ENCODE data around the gene NPC1L1. TPM values are rescaled to one million over a fixed set of nuclear protein-coding genes. Genes with fewer than 3 reads are reported as not detected.

The NPC1L1 gene
- total and polyA plus RNA-seq, 10 of the 15 experiments (the other 5 are each of a cell fraction or from before 2014, with no cell fraction given): 0.01 to 0.90 TPM; not detected in 8

DNA sequence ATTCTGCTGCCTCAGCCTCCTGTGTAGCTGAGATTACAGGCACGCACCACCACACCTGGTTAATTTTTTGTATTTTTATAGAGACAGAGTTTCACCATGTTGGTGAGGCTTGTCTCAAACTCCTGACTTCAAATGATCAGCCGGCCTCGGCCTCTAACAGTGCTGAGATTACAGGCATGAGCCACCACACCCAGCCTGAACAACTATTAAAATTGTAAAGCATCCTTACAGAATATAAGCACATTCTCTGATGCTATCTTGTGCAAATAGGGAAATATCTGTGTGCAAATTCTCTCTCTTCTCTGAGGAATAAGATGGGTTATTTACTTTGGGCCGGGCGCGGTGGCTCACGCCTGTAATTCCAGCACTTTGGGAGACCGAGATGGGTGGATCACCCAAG is 63.2 kb downstream of the NPC1L1 start:
- RAD21 ChIA-PET (ENCODE audit: unreplicated experiment): interaction anchor here (0.7 kb wide), 1 partner anchor 58 kb away, joined by 3 read pairs; no protein-coding TSS in a partner anchor
- ATAC-seq: no peak
- intact Hi-C loops (cut with micrococcal nuclease; ENCODE audit: unreplicated experiment) (loop anchor here (1.0 to 5.0 kb wide), 4 partner anchors 47 to 237 kb away; no protein-coding TSS in a partner anchor), in situ Hi-C loops (cut with MboI) (no loop called here)
- POLR2A ChIA-PET: no interaction called here
- 97% methylated on average over 8 of the region's 8 CpGs for WGBS (ENCODE audit: insufficient coverage, insufficient replicate concordance, low lambda C conversion rate, missing lambda C conversion rate)
- SMC1A ChIA-PET (ENCODE audit: uncharacterized antibody, unreplicated experiment): interaction anchor here (0.9 to 1.3 kb wide), 3 partner anchors 8 to 263 kb away, joined by 3 to 4 read pairs (median 3); no protein-coding TSS in a partner anchor
- Histone ChIP-seq H3K27ac (ENCODE audit: control insufficient read depth, insufficient read depth) (no peak overlapping the region), H3K27me3 (replicated peaks in 1 of 2; ENCODE audit: control insufficient read depth in 2 of 2, insufficient read depth in 2 of 2, low read length in 1 of 2) (no peaks in the 10 kb centered on the region), H3K9me3 (replicated peaks; ENCODE audit: control insufficient read depth, insufficient read depth, low read length) (peaks cover 9% of the 10 kb centered on the region), H3K79me2 (ENCODE audit: control insufficient read depth, insufficient read depth, low read length) (no peaks in the 10 kb centered on the region; the same call in none of the 2 replicates), H3K4me3 (no peak overlapping the region), H3K9ac (ENCODE audit: control insufficient read depth, insufficient read depth, low read length) (no peak overlapping the region), H4K20me1 (ENCODE audit: control insufficient read depth, insufficient read depth) (no peaks in the 10 kb centered on the region), H3K4me1 (ENCODE audit: control insufficient read depth, insufficient read depth, low read length) (no peaks in the 10 kb centered on the region), H3K4me2 (ENCODE audit: control insufficient read depth, insufficient read depth) (no peak overlapping the region), H2AFZ (ENCODE audit: control insufficient read depth, low read depth, low read length) (no peak overlapping the region), H3K36me3 (ENCODE audit: control insufficient read depth in 2 of 2, insufficient read depth in 2 of 2, low read length in 1 of 2) (peaks cover 6 to 22% of the 10 kb centered on the region in 2 experiments; a peak in 3 of 4 replicates)
- no TSS peak for BruUV-seq (replicated peaks)
- no peak for TF ChIP-seq RBBP5 (conservative IDR thresholded peaks at IDR 0.05)
- TF ChIP-seq HDGF (IDR thresholded peaks at IDR 0.05): no peak
- no peak for FAIRE-seq
- CTCF ChIA-PET: interaction anchor here (0.9 to 1.5 kb wide), 7 partner anchors 11 to 458 kb away, joined by 3 to 5 read pairs (median 4); partner anchors contain the start of gene NUDCD3
- DNase-seq (ENCODE audit: low read depth, low spot score): no peak

DNA sequence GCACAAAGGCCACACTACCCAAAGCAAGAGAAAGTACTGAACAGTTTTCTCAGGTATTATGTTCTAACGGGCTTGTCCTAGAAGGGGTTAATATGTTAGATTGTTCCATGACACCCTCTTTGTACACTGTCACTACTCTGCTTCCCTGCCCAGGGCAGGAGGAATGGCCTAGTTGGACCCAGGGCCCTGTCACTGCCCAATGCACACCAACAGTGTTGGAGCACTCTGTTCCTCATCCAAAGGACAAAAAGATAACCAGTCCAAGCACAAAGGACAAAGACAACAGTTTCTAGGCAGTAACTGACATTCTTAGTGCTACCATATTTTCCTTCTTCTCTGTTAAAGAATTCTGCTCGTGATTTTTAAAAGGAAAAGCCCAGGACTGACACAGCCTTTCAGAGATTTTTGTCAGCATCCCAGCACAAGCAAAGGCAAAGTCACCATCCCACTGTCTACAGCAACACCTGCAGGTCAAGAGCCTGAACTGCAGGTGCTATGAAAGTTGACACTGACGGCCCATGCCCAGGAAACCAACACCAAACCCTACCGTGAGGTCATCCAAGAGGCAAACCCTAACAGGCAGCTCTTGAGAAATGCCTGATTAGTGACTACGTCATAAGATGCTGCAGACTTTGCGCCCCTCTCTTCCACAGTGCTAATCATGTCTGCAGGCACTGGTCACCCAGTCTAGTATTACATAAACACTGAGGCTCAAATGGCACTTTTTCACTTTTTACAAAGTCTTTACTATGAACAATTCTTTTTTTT is 63.9 kb downstream of the NPC1L1 start:
- intact Hi-C loops (cut with micrococcal nuclease; ENCODE audit: unreplicated experiment) (loop anchor here (1.0 to 5.0 kb wide), 4 partner anchors 46 to 236 kb away; no protein-coding TSS in a partner anchor), in situ Hi-C loops (cut with MboI) (no loop called here)
- H3K79me2 ChIP-seq (ENCODE audit: control insufficient read depth, insufficient read depth, low read length): no peaks in the 10 kb centered on the region; the same call in none of the 2 replicates
- 24% methylated on average over 6 of the region's 6 CpGs for WGBS (ENCODE audit: insufficient coverage, insufficient replicate concordance, low lambda C conversion rate, missing lambda C conversion rate)
- H4K20me1 ChIP-seq (ENCODE audit: control insufficient read depth, insufficient read depth): no peaks in the 10 kb centered on the region
- H3K4me2 ChIP-seq (ENCODE audit: control insufficient read depth, insufficient read depth): no peak overlapping the region
- no peaks in the 10 kb centered on the region for H3K27me3 ChIP-seq (replicated peaks in 1 of 2; ENCODE audit: control insufficient read depth in 2 of 2, insufficient read depth in 2 of 2, low read length in 1 of 2)
- no peak overlapping the region for H2AFZ ChIP-seq (ENCODE audit: control insufficient read depth, low read depth, low read length)
- DNase-seq (ENCODE audit: low read depth, low spot score) (peak; percentile 46), ATAC-seq (peak; percentile 97), FAIRE-seq (peak; percentile 96)
- no peak overlapping the region for H3K9ac ChIP-seq (ENCODE audit: control insufficient read depth, insufficient read depth, low read length)
- POLR2A ChIA-PET: no interaction called here
- SMC1A ChIA-PET (ENCODE audit: uncharacterized antibody, unreplicated experiment): interaction anchor here (0.9 to 1.3 kb wide), 3 partner anchors 9 to 262 kb away, joined by 3 to 4 read pairs (median 3); no protein-coding TSS in a partner anchor
- H3K9me3 ChIP-seq (replicated peaks; ENCODE audit: control insufficient read depth, insufficient read depth, low read length): peaks cover 3% of the 10 kb centered on the region
- no peak overlapping the region for H3K27ac ChIP-seq (ENCODE audit: control insufficient read depth, insufficient read depth)
- peaks cover 6 to 16% of the 10 kb centered on the region in 2 experiments for H3K36me3 ChIP-seq (ENCODE audit: control insufficient read depth in 2 of 2, insufficient read depth in 2 of 2, low read length in 1 of 2)
- H3K4me1 ChIP-seq (ENCODE audit: control insufficient read depth, insufficient read depth, low read length): no peaks in the 10 kb centered on the region
- CTCF ChIA-PET: interaction anchor here (0.9 to 1.5 kb wide), 7 partner anchors 12 to 457 kb away, joined by 3 to 5 read pairs (median 4); partner anchors contain the start of gene NUDCD3
- no TSS peak for BruUV-seq (replicated peaks)
- no peak overlapping the region for H3K4me3 ChIP-seq
- RAD21 ChIA-PET (ENCODE audit: unreplicated experiment): interaction anchor here (0.7 kb wide), 1 partner anchor 58 kb away, joined by 3 read pairs; no protein-coding TSS in a partner anchor
- TF ChIP-seq, protein P1, sequence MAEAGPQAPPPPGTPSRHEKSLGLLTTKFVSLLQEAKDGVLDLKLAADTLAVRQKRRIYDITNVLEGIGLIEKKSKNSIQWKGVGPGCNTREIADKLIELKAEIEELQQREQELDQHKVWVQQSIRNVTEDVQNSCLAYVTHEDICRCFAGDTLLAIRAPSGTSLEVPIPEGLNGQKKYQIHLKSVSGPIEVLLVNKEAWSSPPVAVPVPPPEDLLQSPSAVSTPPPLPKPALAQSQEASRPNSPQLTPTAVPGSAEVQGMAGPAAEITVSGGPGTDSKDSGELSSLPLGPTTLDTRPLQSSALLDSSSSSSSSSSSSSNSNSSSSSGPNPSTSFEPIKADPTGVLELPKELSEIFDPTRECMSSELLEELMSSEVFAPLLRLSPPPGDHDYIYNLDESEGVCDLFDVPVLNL (IDR thresholded peaks at IDR 0.05; ENCODE audit: low read depth, low read length): no peak
- no peak for TF ChIP-seq RCOR1 (conservative IDR thresholded peaks at IDR 0.05; ENCODE audit: low read depth, low read length)
- TF ChIP-seq CHD1 (IDR thresholded peaks at IDR 0.05; ENCODE audit: low read depth, low read length): no peak
- TF ChIP-seq RAD21 (IDR thresholded peaks at IDR 0.05; ENCODE audit: insufficient read depth, low read depth, low read length): peak; percentile 98
- peak; percentile 15; the same call in 1 of the 2 replicates for TF ChIP-seq SMARCA5 (IDR thresholded peaks at IDR 0.05)
- TF ChIP-seq NBN (IDR thresholded peaks at IDR 0.05): no peak
- TF ChIP-seq, protein P2, sequence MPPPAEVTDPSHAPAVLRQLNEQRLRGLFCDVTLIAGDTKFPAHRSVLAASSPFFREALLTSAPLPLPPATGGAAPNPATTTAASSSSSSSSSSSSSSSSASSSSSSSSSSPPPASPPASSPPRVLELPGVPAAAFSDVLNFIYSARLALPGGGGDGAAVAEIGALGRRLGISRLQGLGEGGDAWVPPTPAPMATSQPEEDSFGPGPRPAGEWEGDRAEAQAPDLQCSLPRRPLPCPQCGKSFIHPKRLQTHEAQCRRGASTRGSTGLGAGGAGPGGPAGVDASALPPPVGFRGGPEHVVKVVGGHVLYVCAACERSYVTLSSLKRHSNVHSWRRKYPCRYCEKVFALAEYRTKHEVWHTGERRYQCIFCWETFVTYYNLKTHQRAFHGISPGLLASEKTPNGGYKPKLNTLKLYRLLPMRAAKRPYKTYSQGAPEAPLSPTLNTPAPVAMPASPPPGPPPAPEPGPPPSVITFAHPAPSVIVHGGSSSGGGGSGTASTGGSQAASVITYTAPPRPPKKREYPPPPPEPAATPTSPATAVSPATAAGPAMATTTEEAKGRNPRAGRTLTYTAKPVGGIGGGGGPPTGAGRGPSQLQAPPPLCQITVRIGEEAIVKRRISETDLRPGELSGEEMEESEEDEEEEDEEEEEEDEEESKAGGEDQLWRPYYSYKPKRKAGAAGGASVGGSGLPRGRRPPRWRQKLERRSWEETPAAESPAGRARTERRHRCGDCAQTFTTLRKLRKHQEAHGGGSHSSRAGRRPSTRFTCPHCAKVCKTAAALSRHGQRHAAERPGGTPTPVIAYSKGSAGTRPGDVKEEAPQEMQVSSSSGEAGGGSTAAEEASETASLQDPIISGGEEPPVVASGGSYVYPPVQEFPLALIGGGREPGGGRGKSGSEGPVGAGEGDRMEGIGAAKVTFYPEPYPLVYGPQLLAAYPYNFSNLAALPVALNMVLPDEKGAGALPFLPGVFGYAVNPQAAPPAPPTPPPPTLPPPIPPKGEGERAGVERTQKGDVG (CRISPR knock-in tag; IDR thresholded peaks at IDR 0.05): no peak
- TF ChIP-seq IKZF2 (IDR thresholded peaks at IDR 0.05): no peak
- no peak for TF ChIP-seq ZNF24 (IDR thresholded peaks at IDR 0.05)
- no peak for TF ChIP-seq ETV6 (conservative IDR thresholded peaks at IDR 0.05 in 1 of 2, IDR thresholded peaks at IDR 0.05 in 1 of 2; ENCODE audit: borderline replicate concordance in 1 of 2, low read depth in 1 of 2)
